Lower leg skin (tissue), 3 donors: ENCODE results near the gene SP7.

Experiments
- CTCF ChIP-seq, 3 donors: fragments of 450-650 bp; IDR thresholded peaks; one replicate each; pipeline ENCODE4 v1.5.1; 2016; ENCODE audit warnings: antibody characterized with exemption in 3 of 3, mild to moderate bottlenecking in 3 of 3, moderate library complexity in 2 of 3
- POLR2A ChIP-seq, 2 donors: fragments of 450-650 bp; IDR thresholded peaks; one replicate each; pipeline ENCODE4 v1.6.1; 2016 to 2017; ENCODE audit warnings: antibody characterized with exemption in 2 of 2, mild to moderate bottlenecking in 1 of 2, moderate library complexity in 1 of 2

GRCh38 chr12:53355121-53355520 lies 19.0 kb upstream of the SP7 start:
- no peak for TF ChIP-seq CTCF (IDR thresholded peaks at IDR 0.05)
- TF ChIP-seq POLR2A (IDR thresholded peaks at IDR 0.05): no peak
